ENCODE measurements around the gene SCN10A.

DNA sequence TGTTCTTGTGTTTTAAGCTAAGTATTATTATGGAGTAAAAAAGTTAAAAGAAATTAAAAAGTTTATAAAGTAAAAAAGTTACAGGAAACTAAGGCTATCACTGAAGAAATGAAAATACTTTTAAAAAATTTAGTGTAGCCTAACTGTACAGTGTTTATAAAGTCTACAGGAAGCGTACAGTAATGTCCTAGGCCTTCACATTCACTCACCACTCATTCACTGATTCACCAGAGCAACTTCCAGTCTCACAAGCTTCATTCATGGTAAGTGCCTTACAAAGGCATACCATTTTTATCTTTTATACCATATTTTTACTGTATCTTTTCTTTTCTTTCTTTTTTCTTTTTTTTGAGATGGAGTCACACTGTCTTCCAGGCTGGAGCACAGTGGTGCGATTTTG lies 125.8 kb downstream of the SCN10A start:
- TF ChIP-seq, protein P1, sequence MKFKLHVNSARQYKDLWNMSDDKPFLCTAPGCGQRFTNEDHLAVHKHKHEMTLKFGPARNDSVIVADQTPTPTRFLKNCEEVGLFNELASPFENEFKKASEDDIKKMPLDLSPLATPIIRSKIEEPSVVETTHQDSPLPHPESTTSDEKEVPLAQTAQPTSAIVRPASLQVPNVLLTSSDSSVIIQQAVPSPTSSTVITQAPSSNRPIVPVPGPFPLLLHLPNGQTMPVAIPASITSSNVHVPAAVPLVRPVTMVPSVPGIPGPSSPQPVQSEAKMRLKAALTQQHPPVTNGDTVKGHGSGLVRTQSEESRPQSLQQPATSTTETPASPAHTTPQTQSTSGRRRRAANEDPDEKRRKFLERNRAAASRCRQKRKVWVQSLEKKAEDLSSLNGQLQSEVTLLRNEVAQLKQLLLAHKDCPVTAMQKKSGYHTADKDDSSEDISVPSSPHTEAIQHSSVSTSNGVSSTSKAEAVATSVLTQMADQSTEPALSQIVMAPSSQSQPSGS (CRISPR knock-in tag; IDR thresholded peaks at IDR 0.05; ENCODE audit: borderline replicate concordance, low read depth): no peak
- TF ChIP-seq, protein P2, sequence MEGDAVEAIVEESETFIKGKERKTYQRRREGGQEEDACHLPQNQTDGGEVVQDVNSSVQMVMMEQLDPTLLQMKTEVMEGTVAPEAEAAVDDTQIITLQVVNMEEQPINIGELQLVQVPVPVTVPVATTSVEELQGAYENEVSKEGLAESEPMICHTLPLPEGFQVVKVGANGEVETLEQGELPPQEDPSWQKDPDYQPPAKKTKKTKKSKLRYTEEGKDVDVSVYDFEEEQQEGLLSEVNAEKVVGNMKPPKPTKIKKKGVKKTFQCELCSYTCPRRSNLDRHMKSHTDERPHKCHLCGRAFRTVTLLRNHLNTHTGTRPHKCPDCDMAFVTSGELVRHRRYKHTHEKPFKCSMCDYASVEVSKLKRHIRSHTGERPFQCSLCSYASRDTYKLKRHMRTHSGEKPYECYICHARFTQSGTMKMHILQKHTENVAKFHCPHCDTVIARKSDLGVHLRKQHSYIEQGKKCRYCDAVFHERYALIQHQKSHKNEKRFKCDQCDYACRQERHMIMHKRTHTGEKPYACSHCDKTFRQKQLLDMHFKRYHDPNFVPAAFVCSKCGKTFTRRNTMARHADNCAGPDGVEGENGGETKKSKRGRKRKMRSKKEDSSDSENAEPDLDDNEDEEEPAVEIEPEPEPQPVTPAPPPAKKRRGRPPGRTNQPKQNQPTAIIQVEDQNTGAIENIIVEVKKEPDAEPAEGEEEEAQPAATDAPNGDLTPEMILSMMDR (IDR thresholded peaks at IDR 0.05): no peak
- TF ChIP-seq, protein P3, sequence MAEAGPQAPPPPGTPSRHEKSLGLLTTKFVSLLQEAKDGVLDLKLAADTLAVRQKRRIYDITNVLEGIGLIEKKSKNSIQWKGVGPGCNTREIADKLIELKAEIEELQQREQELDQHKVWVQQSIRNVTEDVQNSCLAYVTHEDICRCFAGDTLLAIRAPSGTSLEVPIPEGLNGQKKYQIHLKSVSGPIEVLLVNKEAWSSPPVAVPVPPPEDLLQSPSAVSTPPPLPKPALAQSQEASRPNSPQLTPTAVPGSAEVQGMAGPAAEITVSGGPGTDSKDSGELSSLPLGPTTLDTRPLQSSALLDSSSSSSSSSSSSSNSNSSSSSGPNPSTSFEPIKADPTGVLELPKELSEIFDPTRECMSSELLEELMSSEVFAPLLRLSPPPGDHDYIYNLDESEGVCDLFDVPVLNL (CRISPR knock-in tag; IDR thresholded peaks at IDR 0.05; ENCODE audit: borderline replicate concordance, low read depth): no peak
- TF ChIP-seq SP1 (CRISPR knock-in tag; conservative IDR thresholded peaks at IDR 0.05): no peak
- TF ChIP-seq, protein P4, sequence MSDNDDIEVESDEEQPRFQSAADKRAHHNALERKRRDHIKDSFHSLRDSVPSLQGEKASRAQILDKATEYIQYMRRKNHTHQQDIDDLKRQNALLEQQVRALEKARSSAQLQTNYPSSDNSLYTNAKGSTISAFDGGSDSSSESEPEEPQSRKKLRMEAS (CRISPR knock-in tag; IDR thresholded peaks at IDR 0.05): no peak
